Tibial artery (tissue), 4 donors: ENCODE results near the gene TIMM17A.
A peak's percentile ranks its signal among the peaks of the same experiment; 100 is the strongest.

Experiments used
- DNase-seq, 2 donors: peaks; one replicate each; pipeline ENCODE4 v3.0.0-alpha.2; 2019
- H3K27ac ChIP-seq, 2 donors: fragments of 200-600 bp; sonication (generic) in 1 of 2; 1 replicate in 1 of 2; 2 replicates in 1 of 2; pipeline ENCODE4 v1.5.1; 2018 to 2019; ENCODE audit warnings: mild to moderate bottlenecking in 1 of 2
- H3K27me3 ChIP-seq, 2 donors: fragments of 200-600 bp; sonication (generic) in 1 of 2; one replicate each; pipeline versions ENCODE4 v1.5.1 to v1.6.0; 2016 to 2019
- H3K36me3 ChIP-seq, 3 donors: fragments of 200-600 bp; sonication (generic) in 2 of 3; one replicate each; pipeline ENCODE4 v1.5.1; 2016 to 2019; ENCODE audit warnings: mild to moderate bottlenecking in 2 of 3
- H3K4me1 ChIP-seq, 4 donors: fragments of 200-600 bp; sonication (generic) in 2 of 4; 1 replicate in 3 of 4; 2 replicates in 1 of 4; pipeline ENCODE4 v1.5.1; 2016 to 2019
- H3K4me3 ChIP-seq, 2 donors: fragments of 200-600 bp; sonication (generic) in 1 of 2; 1 replicate in 1 of 2; 2 replicates in 1 of 2; pipeline ENCODE4 v1.5.1; 2018 to 2019; ENCODE audit warnings: mild to moderate bottlenecking in 2 of 2
- H3K9me3 ChIP-seq, 3 donors: fragments of 200-600 bp; sonication (generic) in 1 of 3; one replicate each; pipeline ENCODE4 v1.5.1; 2016 to 2019
- CTCF ChIP-seq, 2 experiments: fragments of 200-600 bp in 1 of 2; fragments of 450-650 bp in 1 of 2; IDR thresholded peaks; one replicate each; pipeline ENCODE4 v1.5.1; 2017 to 2019; ENCODE audit warnings: antibody characterized with exemption in 2 of 2, mild to moderate bottlenecking in 1 of 2, moderate library complexity in 1 of 2
- intact Hi-C: fragments of 100-400 bp; cut with DNase I; formaldehyde crosslinking; loops from one replicate; pipeline ENCODE4 v1.15.0; 2023; ENCODE audit warnings: low total_unique reads

TIMM17A gene

GRCh38 chr1:201914456-201915235, 40.7 kb upstream of the TIMM17A start:
- Histone ChIP-seq H3K4me3 (peak overlapping the region in 1 of 2 donors; percentile 23), H3K27me3 (no peaks in the 10 kb centered on the region), H3K36me3 (peaks cover 8 to 56% (median 21%) of the 10 kb centered on the region in 3 donors), H3K9me3 (no peaks in the 10 kb centered on the region), H3K4me1 (peaks cover 0 to 100% (median 95%) of the 10 kb centered on the region in 4 donors), H3K27ac (peak overlapping the region; percentile 92 to 94)
- intact Hi-C loops, result no loop called here
- no peak for TF ChIP-seq CTCF (IDR thresholded peaks at IDR 0.05)
- DNase-seq, result no peak

GRCh38 chr1:201916649-201917249, 38.6 kb upstream of the TIMM17A start:
- Histone ChIP-seq H3K4me3 (peak overlapping the region; percentile 27 to 39), H3K27ac (peak overlapping the region; percentile 92 to 94), H3K27me3 (no peaks in the 10 kb centered on the region), H3K4me1 (peaks cover 0 to 100% (median 89%) of the 10 kb centered on the region in 4 donors), H3K9me3 (no peaks in the 10 kb centered on the region), H3K36me3 (peaks cover 24 to 58% (median 26%) of the 10 kb centered on the region in 3 donors)
- intact Hi-C loops, result no loop called here
- TF ChIP-seq CTCF (IDR thresholded peaks at IDR 0.05), result no peak
- peak; percentile 97 for DNase-seq

- TF ChIP-seq CTCF (IDR thresholded peaks at IDR 0.05), result peak in 1 of 2 experiments; percentile 27
- peak overlapping the region; percentile 92 to 94 for H3K27ac ChIP-seq
- peak; percentile 68 to 86 for DNase-seq
- peaks cover 24 to 60% (median 29%) of the 10 kb centered on the region in 3 donors for H3K36me3 ChIP-seq
- H3K4me1 ChIP-seq, result peaks cover 0 to 100% (median 84%) of the 10 kb centered on the region in 4 donors
- intact Hi-C loops, result no loop called here
- no peaks in the 10 kb centered on the region for H3K9me3 ChIP-seq
- no peaks in the 10 kb centered on the region for H3K27me3 ChIP-seq
- peak overlapping the region; percentile 27 to 39 for H3K4me3 ChIP-seq
Measured at GRCh38 chr1:201917362-201918033, 37.8 kb upstream of the TIMM17A start.

GRCh38 chr1:201918343-201918742, 37.0 kb upstream of the TIMM17A start:
- no peaks in the 10 kb centered on the region for H3K9me3 ChIP-seq
- peaks cover 0 to 100% (median 83%) of the 10 kb centered on the region in 4 donors for H3K4me1 ChIP-seq
- H3K27ac ChIP-seq, result peak overlapping the region; percentile 92 to 94
- no peak for DNase-seq
- no peak for TF ChIP-seq CTCF (IDR thresholded peaks at IDR 0.05)
- intact Hi-C loops, result no loop called here
- peak overlapping the region in 1 of 2 donors; percentile 16 for H3K4me3 ChIP-seq
- no peaks in the 10 kb centered on the region for H3K27me3 ChIP-seq
- H3K36me3 ChIP-seq, result peaks cover 25 to 62% (median 33%) of the 10 kb centered on the region in 3 donors

- peaks cover 8 to 97% (median 64%) of the 10 kb centered on the region in 4 donors for H3K4me1 ChIP-seq
- no peaks in the 10 kb centered on the region for H3K27me3 ChIP-seq
- DNase-seq, result no peak
- H3K9me3 ChIP-seq, result no peaks in the 10 kb centered on the region
- intact Hi-C loops, result no loop called here
- TF ChIP-seq CTCF (IDR thresholded peaks at IDR 0.05), result no peak
- H3K4me3 ChIP-seq, result no peak overlapping the region
- peaks cover 21 to 59% (median 41%) of the 10 kb centered on the region in 3 donors for H3K36me3 ChIP-seq
- peak overlapping the region; percentile 92 to 94 for H3K27ac ChIP-seq
Measured at GRCh38 chr1:201921952-201922558, 33.2 kb upstream of the TIMM17A start.
